Nephron progenitor cell (in vitro differentiated cells): Measurements from ENCODE around the gene ATG7.

Experiments
- DNase-seq: peaks from one replicate; pipeline ENCODE4 v3.0.0; 2021
- H3K27ac Mint-ChIP-seq: 2 replicates; pipeline ENCODE4 v1.8.0; 2021; ENCODE audit warnings: mild to moderate bottlenecking, moderate library complexity, mixed read lengths
- H3K27me3 Mint-ChIP-seq: 2 replicates; pipeline ENCODE4 v1.8.0; 2021; ENCODE audit warnings: mild to moderate bottlenecking, low read depth, mixed read lengths; ENCODE audit not compliant: poor library complexity
- H3K36me3 Mint-ChIP-seq: 2 replicates; pipeline ENCODE4 v1.8.0; 2021; ENCODE audit warnings: low read depth, mixed read lengths
- H3K4me1 Mint-ChIP-seq: 2 replicates; pipeline ENCODE4 v1.8.0; 2021; ENCODE audit warnings: mixed read lengths
- H3K4me3 Mint-ChIP-seq: 2 replicates; pipeline ENCODE4 v1.8.0; 2021; ENCODE audit warnings: mild to moderate bottlenecking, moderate library complexity, mixed read lengths
- H3K9me3 Mint-ChIP-seq: 2 replicates; pipeline ENCODE4 v1.8.0; 2021; ENCODE audit warnings: mild to moderate bottlenecking, moderate library complexity, mixed read lengths
- CTCF ChIP-seq: fragments of 200-600 bp; sonication (generic); IDR thresholded peaks from 2 replicates; pipeline ENCODE4 v1.5.0; 2021; ENCODE audit warnings: antibody characterized with exemption

ATG7 gene

DNA sequence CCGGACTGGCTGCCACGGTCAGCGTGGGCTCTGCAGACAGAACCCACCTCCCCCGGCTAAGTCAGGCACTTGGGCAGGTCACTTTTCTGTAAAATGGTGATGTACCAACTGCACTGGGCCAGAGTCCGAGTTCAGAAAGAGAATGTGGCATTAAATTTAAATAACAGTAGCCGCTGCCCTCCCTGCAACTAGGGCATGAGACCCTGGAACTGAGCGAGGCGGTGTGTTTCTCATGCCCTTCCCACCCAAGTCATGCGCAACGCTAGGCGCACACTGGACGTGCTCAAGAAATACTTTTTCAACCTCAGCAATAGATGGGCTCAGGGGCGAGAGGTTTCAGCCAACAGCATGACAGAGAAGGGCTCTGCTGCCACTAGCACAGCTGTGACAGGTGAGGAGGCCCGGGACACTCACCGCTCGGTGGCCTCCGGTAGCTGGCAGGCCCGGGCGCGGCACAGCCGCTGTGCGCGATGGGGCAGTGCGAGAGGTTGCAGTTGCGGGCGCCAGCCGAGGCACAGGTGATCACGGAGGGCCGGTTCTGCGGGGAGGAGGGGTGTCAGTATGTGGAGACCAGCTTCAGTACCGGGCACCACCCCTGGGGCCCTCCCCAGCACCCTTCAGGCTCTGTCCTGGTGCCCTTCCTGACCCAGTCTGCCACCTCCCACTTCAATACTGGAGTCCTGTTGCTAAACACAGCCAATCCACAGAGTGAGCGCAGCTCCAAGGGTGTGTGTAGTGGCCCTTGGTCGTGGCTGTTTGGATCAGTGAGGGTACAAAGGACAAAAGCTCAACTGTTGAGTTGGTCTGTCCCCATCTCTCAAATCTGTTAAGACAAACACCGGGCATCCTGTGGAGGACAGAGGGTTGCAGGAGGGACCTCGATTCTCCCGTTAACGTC, 287.0 kb downstream of the ATG7 start:
- Mint-ChIP-seq H3K9me3 (no peaks in the 10 kb centered on the region), H3K4me3 (no peak overlapping the region), H3K27me3 (no peaks in the 10 kb centered on the region), H3K27ac (peak overlapping the region; percentile 92), H3K36me3 (peaks cover 53% of the 10 kb centered on the region), H3K4me1 (peaks cover 91% of the 10 kb centered on the region)
- no peak for DNase-seq
- no peak for TF ChIP-seq CTCF

DNA sequence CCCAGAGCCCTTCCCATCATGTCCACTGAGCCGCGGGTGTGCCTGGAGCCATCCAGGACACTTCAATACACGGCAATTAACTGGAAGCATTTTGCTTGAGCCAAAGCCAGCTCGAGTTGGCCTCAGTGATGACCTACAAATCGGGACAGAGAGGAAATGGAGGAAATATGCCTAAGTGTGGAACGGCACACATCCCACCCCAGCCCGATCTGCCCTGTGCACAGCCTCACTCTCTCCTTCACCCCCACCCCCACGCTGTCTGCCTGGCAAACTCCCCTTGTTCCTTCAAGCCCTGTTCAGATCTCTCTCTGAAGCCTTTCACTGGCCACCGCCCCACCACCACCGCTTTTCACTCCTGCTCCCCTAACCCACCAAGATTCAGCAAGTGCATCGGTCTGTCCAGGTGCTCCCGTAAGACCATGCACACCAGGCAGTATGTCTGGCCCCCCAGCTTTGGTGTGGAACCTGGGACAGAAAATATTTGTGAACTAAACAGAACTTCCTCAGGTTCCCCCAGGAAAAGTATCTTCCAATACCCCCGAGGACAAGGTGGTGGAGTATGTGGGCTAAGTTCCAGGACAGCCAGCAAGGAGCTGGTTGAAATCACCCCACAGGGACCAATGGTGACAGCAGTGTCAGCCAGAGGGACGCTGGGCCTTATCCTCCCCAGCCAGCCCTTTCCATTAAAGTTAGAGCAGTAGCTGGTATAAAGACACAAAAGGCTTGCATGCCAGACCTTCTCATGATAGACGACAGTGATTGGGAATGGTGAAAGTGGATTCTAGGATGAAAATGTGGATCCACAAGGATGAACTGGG, 287.8 kb downstream of the ATG7 start:
- Mint-ChIP-seq H3K4me3 (peak overlapping the region; percentile 16), H3K9me3 (no peaks in the 10 kb centered on the region), H3K4me1 (peaks cover 86% of the 10 kb centered on the region)

DNA sequence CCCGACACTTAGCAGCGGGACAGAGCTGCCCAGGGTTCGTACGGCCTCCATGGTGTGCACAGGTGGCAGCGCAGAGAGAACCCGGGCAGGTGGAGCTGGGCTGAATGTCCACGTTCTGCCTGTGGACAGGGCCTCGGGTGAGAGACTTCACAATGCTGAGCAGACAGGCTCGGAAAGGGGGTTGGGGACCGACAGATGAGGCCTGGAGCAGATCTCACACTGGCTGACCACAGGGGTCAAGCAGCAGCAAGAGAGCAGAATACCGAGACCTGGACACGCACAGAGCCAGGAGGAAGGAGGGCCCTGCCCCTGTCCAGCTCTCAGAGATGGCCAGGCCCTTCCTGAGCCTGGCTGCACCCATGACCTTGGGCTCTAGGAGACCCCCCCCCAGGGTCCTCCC, 288.5 kb downstream of the ATG7 start:
- DNase-seq: no peak
- Mint-ChIP-seq H3K27me3 (no peaks in the 10 kb centered on the region), H3K9me3 (no peaks in the 10 kb centered on the region), H3K36me3 (peaks cover 52% of the 10 kb centered on the region), H3K27ac (peak overlapping the region; percentile 92), H3K4me3 (peak overlapping the region; percentile 16), H3K4me1 (peaks cover 82% of the 10 kb centered on the region)
- TF ChIP-seq CTCF: no peak

More for the DNA sequence above, 287.8 kb downstream of the ATG7 start:
- TF ChIP-seq CTCF: no peak
- Mint-ChIP-seq H3K27me3 (no peaks in the 10 kb centered on the region), H3K36me3 (peaks cover 55% of the 10 kb centered on the region), H3K27ac (peak overlapping the region; percentile 92)
- no peak for DNase-seq

GRCh38 chr3:11562277-11562881, 290.2 kb downstream of the ATG7 start:
- Mint-ChIP-seq H3K4me1 (peaks cover 78% of the 10 kb centered on the region), H3K9me3 (no peaks in the 10 kb centered on the region), H3K27me3 (no peaks in the 10 kb centered on the region), H3K36me3 (peaks cover 61% of the 10 kb centered on the region), H3K4me3 (no peak overlapping the region), H3K27ac (peak overlapping the region; percentile 83)
- DNase-seq: no peak
- TF ChIP-seq CTCF: no peak

GRCh38 chr3:11563159-11563864, 291.1 kb downstream of the ATG7 start:
- peaks cover 68% of the 10 kb centered on the region for H3K4me1 Mint-ChIP-seq
- DNase-seq: no peak

More at GRCh38 chr3:11563159-11563864, 291.1 kb downstream of the ATG7 start:
- Mint-ChIP-seq H3K27ac (peak overlapping the region; percentile 93), H3K36me3 (peaks cover 62% of the 10 kb centered on the region), H3K9me3 (no peaks in the 10 kb centered on the region), H3K4me3 (no peak overlapping the region), H3K27me3 (no peaks in the 10 kb centered on the region)
- TF ChIP-seq CTCF: no peak
